Testis (tissue), 5 donors: ENCODE data around the gene MIA. TPM values are rescaled to one million over a fixed set of nuclear protein-coding genes. Genes with fewer than 3 reads are reported as not detected.
"Not testable (repeated sequence)": the region's sequence is repeated elsewhere in the genome, so short reads cannot be mapped to it uniquely, and the experiment has no call there.

Source experiments
- DNase-seq: peaks from one replicate; pipeline ENCODE4 v3.0.0-alpha.2; 2019
- H3K27ac ChIP-seq, 2 donors: fragments of 200-600 bp; sonication (generic); one replicate each; pipeline ENCODE4 v1.5.1; 2019
- H3K27me3 ChIP-seq: fragments of 200-600 bp; sonication (generic); one replicate; pipeline ENCODE4 v1.5.1; 2019
- H3K36me3 ChIP-seq: fragments of 200-600 bp; sonication (generic); one replicate; pipeline ENCODE4 v1.5.1; 2017; ENCODE audit warnings: low read depth; ENCODE audit errors: missing control alignments
- H3K4me1 ChIP-seq: fragments of 200-600 bp; sonication (generic); one replicate; pipeline ENCODE4 v1.5.1; 2019
- H3K4me3 ChIP-seq, 2 donors: fragments of 200-600 bp; sonication (generic); one replicate each; pipeline ENCODE4 v1.5.1; 2017 to 2019
- H3K9me3 ChIP-seq: fragments of 200-600 bp; sonication (generic); one replicate; pipeline ENCODE4 v1.5.1; 2017
- POLR2A ChIP-seq: fragments of 450-650 bp; IDR thresholded peaks from one replicate; pipeline ENCODE4 v1.6.1; 2017; ENCODE audit warnings: antibody characterized with exemption, mild to moderate bottlenecking, moderate library complexity
- WGBS, 2 donors: methylation state at CpG; one replicate each; pipeline ENCODE4 v1.1.5; 2018; 5-methylcytosine and 5-hydroxymethylcytosine counted together
- intact Hi-C: fragments of 100-400 bp; cut with DNase I; formaldehyde crosslinking; loops from one replicate; pipeline ENCODE4 v1.15.1; 2023; ENCODE audit warnings: low total_unique reads
- long read RNA-seq, 2 donors: transcript quantifications; one replicate each; lab custom pipeline, GENCODE V29; 2026
- polyA plus RNA-seq: library from polyadenylated mRNA; stranded (reverse); fragments of 350-450 nt; fragmentation: Illumina TruSeq; extraction: RNeasy Lipid Tissue Mini Kit (QIAGEN cat#74804); gene quantifications from one replicate; pipeline ENCODE4 v1.2.3, GENCODE V29; 2014; ENCODE audit warnings: low read depth, low replicate concordance; ENCODE audit not compliant: insufficient read depth
- total RNA-seq, 2 donors: library from RNA; depleted of rRNA; stranded (reverse); fragments of >200 nt; gene quantifications; one replicate each; pipeline ENCODE4 v1.2.3, GENCODE V29; 2016
- TF ChIP-seq, protein P1 (sequence below), 3 experiments: fragments of 450-650 bp in 2 of 3; fragments of 200-600 bp in 1 of 3; sonication (generic) in 1 of 3; IDR thresholded peaks; one replicate each; pipeline ENCODE4 v1.5.1; 2016 to 2019; ENCODE audit warnings: antibody characterized with exemption in 3 of 3, mild to moderate bottlenecking in 2 of 3, moderate library complexity in 1 of 3

MIA gene
- total RNA-seq, result 1 to 10 TPM; 2.4 to 2.8 TPM
- 2.9 TPM for polyA plus RNA-seq
- long read RNA-seq, donor 1, transcript MIA-201 (4 exons, 632 nt), result major isoform, 15 of 19 reads
- long read RNA-seq, donor 1, partial matches to known transcripts, result 0 of 19 reads
- long read RNA-seq, donor 1, other reads (novel, unspliced or antisense), result 0 of 19 reads
- long read RNA-seq, donor 2, transcript MIA-201 (4 exons, 632 nt), result major isoform, 6 of 7 reads
- long read RNA-seq, donor 2, partial matches to known transcripts, result 0 of 7 reads
- long read RNA-seq, donor 2, other reads (novel, unspliced or antisense), result 0 of 7 reads

DNA sequence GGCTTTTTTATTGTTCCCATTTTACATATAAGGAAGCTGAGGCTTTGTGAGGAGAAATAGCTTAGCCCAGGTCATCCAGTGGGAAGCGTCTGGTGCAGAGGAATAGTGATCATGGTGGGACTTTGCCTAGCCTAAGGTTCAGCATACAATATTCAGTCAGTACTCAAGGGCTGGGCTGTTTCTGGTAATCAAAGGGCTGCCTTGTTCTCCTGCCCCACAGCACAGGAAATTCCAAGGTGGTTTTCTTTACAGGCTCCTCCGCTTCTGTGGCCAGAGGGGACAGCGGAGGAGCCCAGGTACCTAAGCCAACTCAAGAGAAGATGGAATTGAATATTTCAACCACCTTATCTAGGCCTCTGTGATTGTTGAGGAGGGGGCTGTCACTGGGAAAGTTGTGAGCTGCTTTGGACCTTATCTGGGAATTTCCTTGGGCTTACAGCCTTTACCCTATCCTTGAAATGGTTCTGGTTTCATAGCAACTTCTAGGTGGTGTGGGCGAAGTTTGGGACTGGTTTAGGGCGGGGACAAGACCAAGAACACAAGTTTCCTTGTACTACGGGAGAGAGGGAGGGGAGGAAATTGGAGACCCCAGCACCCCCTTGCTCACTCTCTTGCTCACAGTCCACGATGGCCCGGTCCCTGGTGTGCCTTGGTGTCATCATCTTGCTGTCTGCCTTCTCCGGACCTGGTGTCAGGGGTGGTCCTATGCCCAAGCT is at the start of gene MIA:
MIA (plus strand) TSS at position 606 of the 716 bp plus-strand sequence; CDS start at position 628, 22 bp downstream.
- Histone ChIP-seq H3K27ac (no peak within 1 kb of the TSS), H3K4me3 (no peak within 1 kb of the TSS)

DNA sequence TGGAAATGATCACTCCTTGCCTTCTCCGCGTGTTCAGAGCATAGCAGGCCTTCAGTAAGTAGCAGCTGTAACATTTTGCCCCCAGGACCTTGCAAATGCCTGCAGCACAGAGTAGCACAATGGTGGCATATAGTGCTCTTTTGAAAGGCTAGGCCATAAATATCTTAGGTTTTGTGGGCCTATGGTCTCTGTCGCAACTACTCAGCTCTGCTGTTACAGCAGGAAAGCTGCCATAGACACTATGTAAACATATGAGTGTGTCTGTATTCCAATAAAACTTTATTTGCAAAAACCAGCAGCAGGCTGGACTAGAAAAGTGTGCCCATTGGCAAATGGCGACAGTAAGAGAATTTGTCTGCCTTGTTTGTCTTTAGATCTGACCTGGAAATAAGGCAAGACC is 49.0 kb upstream of the MIA start:
- DNase-seq, result no peak
- Histone ChIP-seq H3K4me3 (no peak overlapping the region), H3K27me3 (no peaks in the 10 kb centered on the region), H3K36me3 (no peaks in the 10 kb centered on the region), H3K4me1 (peaks cover 20% of the 10 kb centered on the region), H3K27ac (no peak overlapping the region), H3K9me3 (no peaks in the 10 kb centered on the region)
- TF ChIP-seq, protein P1, sequence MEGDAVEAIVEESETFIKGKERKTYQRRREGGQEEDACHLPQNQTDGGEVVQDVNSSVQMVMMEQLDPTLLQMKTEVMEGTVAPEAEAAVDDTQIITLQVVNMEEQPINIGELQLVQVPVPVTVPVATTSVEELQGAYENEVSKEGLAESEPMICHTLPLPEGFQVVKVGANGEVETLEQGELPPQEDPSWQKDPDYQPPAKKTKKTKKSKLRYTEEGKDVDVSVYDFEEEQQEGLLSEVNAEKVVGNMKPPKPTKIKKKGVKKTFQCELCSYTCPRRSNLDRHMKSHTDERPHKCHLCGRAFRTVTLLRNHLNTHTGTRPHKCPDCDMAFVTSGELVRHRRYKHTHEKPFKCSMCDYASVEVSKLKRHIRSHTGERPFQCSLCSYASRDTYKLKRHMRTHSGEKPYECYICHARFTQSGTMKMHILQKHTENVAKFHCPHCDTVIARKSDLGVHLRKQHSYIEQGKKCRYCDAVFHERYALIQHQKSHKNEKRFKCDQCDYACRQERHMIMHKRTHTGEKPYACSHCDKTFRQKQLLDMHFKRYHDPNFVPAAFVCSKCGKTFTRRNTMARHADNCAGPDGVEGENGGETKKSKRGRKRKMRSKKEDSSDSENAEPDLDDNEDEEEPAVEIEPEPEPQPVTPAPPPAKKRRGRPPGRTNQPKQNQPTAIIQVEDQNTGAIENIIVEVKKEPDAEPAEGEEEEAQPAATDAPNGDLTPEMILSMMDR (IDR thresholded peaks at IDR 0.05), result no peak
- TF ChIP-seq POLR2A, result no peak
- 89 to 93% methylated on average over 4 of the region's 4 CpGs for WGBS, 2 donors
- intact Hi-C loops, result no loop called here

More for the DNA sequence above, at the start of gene MIA:
- intact Hi-C loops, result no loop called here
- Histone ChIP-seq H3K27me3 (no peaks in the 10 kb centered on the region), H3K9me3 (no peaks in the 10 kb centered on the region), H3K4me1 (peaks cover 12% of the 10 kb centered on the region), H3K36me3 (no peaks in the 10 kb centered on the region)
- no peak for DNase-seq
- WGBS, 2 donors, result 68 to 80% methylated on average over 9 of the region's 9 CpGs
- no peak for TF ChIP-seq POLR2A
- TF ChIP-seq, protein P1 (IDR thresholded peaks at IDR 0.05), result no peak

DNA sequence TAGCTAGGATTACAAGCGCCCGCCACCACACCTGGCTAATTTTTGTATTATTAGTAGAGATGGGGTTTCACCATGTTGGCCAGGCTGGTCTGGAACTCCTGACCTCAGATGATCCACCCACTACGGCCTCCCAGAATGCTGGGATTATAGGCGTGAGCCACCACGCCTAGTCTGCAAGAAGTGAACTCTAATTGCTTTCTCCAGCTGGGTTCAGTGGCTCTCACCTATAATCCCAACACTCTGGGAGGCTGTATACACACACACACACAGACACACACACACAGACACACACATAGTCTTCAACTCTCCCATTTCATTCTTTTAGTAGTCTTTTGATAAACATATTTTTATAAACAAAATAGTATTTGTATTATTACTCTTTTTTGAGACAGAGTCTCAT is 45.3 kb upstream of the MIA start:
- DNase-seq, intact Hi-C loops, H3K27ac ChIP-seq, H3K4me1 ChIP-seq, H3K36me3 ChIP-seq, H3K4me3 ChIP-seq, H3K27me3 ChIP-seq, H3K9me3 ChIP-seq: not testable (repeated sequence)
- WGBS, 2 donors, result 93 to 97% methylated on average over 5 of the region's 5 CpGs

DNA sequence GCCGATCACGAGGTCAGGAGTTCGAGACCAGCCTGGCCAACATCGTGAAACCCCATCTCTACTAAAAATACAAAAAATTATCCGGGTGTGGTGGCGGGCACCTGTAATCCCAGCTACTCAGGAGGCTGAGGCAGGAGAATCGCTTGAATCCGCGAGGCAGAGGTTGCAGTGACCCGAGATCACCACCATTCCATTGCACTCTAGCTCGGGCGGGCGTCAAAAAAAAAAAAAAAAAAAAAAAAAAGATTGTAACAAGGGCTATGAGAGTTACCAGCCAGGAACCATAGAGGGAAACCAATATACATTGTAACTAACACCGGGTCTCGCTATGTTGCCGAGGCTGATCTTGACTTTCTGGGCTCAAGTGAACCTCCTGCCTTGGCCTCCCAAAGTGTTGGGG is 43.0 kb upstream of the MIA start:
- intact Hi-C loops, H3K4me3 ChIP-seq, H3K27me3 ChIP-seq, DNase-seq, H3K27ac ChIP-seq, H3K4me1 ChIP-seq, H3K36me3 ChIP-seq, H3K9me3 ChIP-seq: not testable (repeated sequence)
- WGBS, 2 donors, result 88 to 93% methylated on average over 16 of the region's 16 CpGs

DNA sequence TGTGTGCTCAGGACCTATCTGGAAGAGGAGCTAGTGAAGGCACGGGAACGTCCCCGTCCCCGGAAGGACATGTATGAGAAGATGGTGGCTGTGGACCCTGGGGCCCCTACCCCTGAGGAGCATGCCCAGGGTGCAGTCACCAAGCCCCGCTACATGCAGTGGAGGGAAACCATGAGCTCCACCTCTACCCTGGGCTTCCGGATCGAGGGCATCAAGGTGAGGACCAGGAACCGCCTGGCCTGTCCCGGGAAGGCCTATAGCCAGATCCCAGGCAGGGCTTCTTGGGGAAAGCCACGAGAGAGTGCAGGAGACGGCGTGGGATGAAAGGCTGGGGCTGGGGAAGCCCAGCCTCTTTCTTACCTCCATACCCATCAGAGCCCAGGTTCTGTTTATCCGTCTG is 42.2 kb upstream of the MIA start:
- 91 to 94% methylated on average over 13 of the region's 13 CpGs for WGBS, 2 donors
- Histone ChIP-seq H3K27me3 (no peaks in the 10 kb centered on the region), H3K4me1 (no peaks in the 10 kb centered on the region), H3K27ac (no peak overlapping the region), H3K4me3 (no peak overlapping the region), H3K36me3 (no peaks in the 10 kb centered on the region), H3K9me3 (no peaks in the 10 kb centered on the region)
- TF ChIP-seq POLR2A, result no peak
- TF ChIP-seq, protein P1 (IDR thresholded peaks at IDR 0.05), result no peak
- intact Hi-C loops, result no loop called here
- DNase-seq, result no peak
